ENCODE results near the gene AFF3. TPM values are rescaled to one million over a fixed set of nuclear protein-coding genes. Genes with fewer than 3 reads are reported as not detected.

The AFF3 gene
- total RNA-seq, 1 experiment from 2014 or later = not detected

- no peaks in the 10 kb centered on the region for H3F3A ChIP-seq (ENCODE audit: insufficient read depth, low read depth)
- peaks cover 65% of the 10 kb centered on the region for H3K27me3 ChIP-seq (ENCODE audit: insufficient read depth, low read depth)
- no peaks in the 10 kb centered on the region for H3K79me2 ChIP-seq (ENCODE audit: low read depth)
- no peaks in the 10 kb centered on the region for H4K20me1 ChIP-seq (ENCODE audit: insufficient read depth)
- H3K36me3 ChIP-seq (ENCODE audit: low read depth) = no peaks in the 10 kb centered on the region
- intact Hi-C loops (cut with micrococcal nuclease; ENCODE audit: unreplicated experiment) = no loop called here
- no peak overlapping the region for H3K4me2 ChIP-seq
- H3K27ac ChIP-seq = no peak overlapping the region
- no peak overlapping the region for H3K4me3 ChIP-seq
- no peaks in the 10 kb centered on the region for H3K4me1 ChIP-seq (replicated peaks; ENCODE audit: insufficient read depth)
- no peaks in the 10 kb centered on the region for H3K9me3 ChIP-seq (ENCODE audit: insufficient read depth, low read depth)
- no peak for DNase-seq
- BruUV-seq (replicated peaks) = no TSS peak
- no peaks in the 10 kb centered on the region for H3K9me2 ChIP-seq (ENCODE audit: insufficient read depth)
- POLR2A ChIA-PET (ENCODE audit: unreplicated experiment) = no interaction called here
- CTCF ChIA-PET = no interaction called here
- H2AFZ ChIP-seq = no peak overlapping the region
- TF ChIP-seq EZH2 (IDR thresholded peaks at IDR 0.05; ENCODE audit: low read depth) = no peak
Measured at GRCh38 chr2:100077935-100078334, 64.5 kb downstream of the AFF3 start.

- Histone ChIP-seq H2AFZ (no peak overlapping the region), H3K27ac (no peak overlapping the region), H3K4me1 (replicated peaks; ENCODE audit: insufficient read depth) (no peaks in the 10 kb centered on the region), H3K27me3 (ENCODE audit: insufficient read depth, low read depth) (peaks cover 70% of the 10 kb centered on the region), H3K9me2 (ENCODE audit: insufficient read depth) (no peaks in the 10 kb centered on the region), H3K4me2 (no peak overlapping the region), H3F3A (ENCODE audit: insufficient read depth, low read depth) (no peaks in the 10 kb centered on the region), H4K20me1 (ENCODE audit: insufficient read depth) (no peaks in the 10 kb centered on the region), H3K79me2 (ENCODE audit: low read depth) (no peaks in the 10 kb centered on the region), H3K36me3 (ENCODE audit: low read depth) (no peaks in the 10 kb centered on the region), H3K4me3 (no peak overlapping the region), H3K9me3 (ENCODE audit: insufficient read depth, low read depth) (no peaks in the 10 kb centered on the region)
- no TSS peak for BruUV-seq (replicated peaks)
- TF ChIP-seq EZH2 (IDR thresholded peaks at IDR 0.05; ENCODE audit: low read depth) (no peak), CTCF (conservative IDR thresholded peaks at IDR 0.05) (no peak)
- intact Hi-C loops (cut with micrococcal nuclease; ENCODE audit: unreplicated experiment) = no loop called here
- no peak for DNase-seq
- POLR2A ChIA-PET (ENCODE audit: unreplicated experiment) = no interaction called here
- CTCF ChIA-PET = no interaction called here
Measured at GRCh38 chr2:100077456-100077855, 64.9 kb downstream of the AFF3 start.

GRCh38 chr2:100075532-100075931 is 66.9 kb downstream of the AFF3 start:
- no peak overlapping the region for H3K4me3 ChIP-seq
- intact Hi-C loops (cut with micrococcal nuclease; ENCODE audit: unreplicated experiment) = no loop called here
- H3K36me3 ChIP-seq (ENCODE audit: low read depth) = no peaks in the 10 kb centered on the region
- BruUV-seq (replicated peaks) = no TSS peak
- peaks cover 87% of the 10 kb centered on the region for H3K27me3 ChIP-seq (ENCODE audit: insufficient read depth, low read depth)
- DNase-seq = no peak
- ChIA-PET POLR2A (ENCODE audit: unreplicated experiment) (no interaction called here), CTCF (no interaction called here)
- H2AFZ ChIP-seq = no peak overlapping the region
- no peaks in the 10 kb centered on the region for H3K79me2 ChIP-seq (ENCODE audit: low read depth)
- no peaks in the 10 kb centered on the region for H3K4me1 ChIP-seq (replicated peaks; ENCODE audit: insufficient read depth)
- no peak overlapping the region for H3K4me2 ChIP-seq
- no peaks in the 10 kb centered on the region for H3K9me2 ChIP-seq (ENCODE audit: insufficient read depth)
- H3K9me3 ChIP-seq (ENCODE audit: insufficient read depth, low read depth) = no peaks in the 10 kb centered on the region
- no peak for TF ChIP-seq CTCF (conservative IDR thresholded peaks at IDR 0.05)
- no peak for TF ChIP-seq EZH2 (IDR thresholded peaks at IDR 0.05; ENCODE audit: low read depth)
- no peaks in the 10 kb centered on the region for H3F3A ChIP-seq (ENCODE audit: insufficient read depth, low read depth)
- H3K27ac ChIP-seq = no peak overlapping the region
- H4K20me1 ChIP-seq (ENCODE audit: insufficient read depth) = no peaks in the 10 kb centered on the region

GRCh38 chr2:100073110-100073509 is 69.3 kb downstream of the AFF3 start:
- Histone ChIP-seq H3K4me3 (no peak overlapping the region), H2AFZ (no peak overlapping the region), H4K20me1 (ENCODE audit: insufficient read depth) (no peaks in the 10 kb centered on the region), H3K4me1 (replicated peaks; ENCODE audit: insufficient read depth) (no peaks in the 10 kb centered on the region), H3K27me3 (ENCODE audit: insufficient read depth, low read depth) (peaks cover 91% of the 10 kb centered on the region), H3F3A (ENCODE audit: insufficient read depth, low read depth) (no peaks in the 10 kb centered on the region), H3K36me3 (ENCODE audit: low read depth) (no peaks in the 10 kb centered on the region), H3K27ac (no peak overlapping the region), H3K4me2 (no peak overlapping the region), H3K9me2 (ENCODE audit: insufficient read depth) (no peaks in the 10 kb centered on the region), H3K79me2 (ENCODE audit: low read depth) (no peaks in the 10 kb centered on the region), H3K9me3 (ENCODE audit: insufficient read depth, low read depth) (no peaks in the 10 kb centered on the region)
- intact Hi-C loops (cut with micrococcal nuclease; ENCODE audit: unreplicated experiment) = no loop called here
- ChIA-PET CTCF (no interaction called here), POLR2A (ENCODE audit: unreplicated experiment) (no interaction called here)
- TF ChIP-seq CTCF (conservative IDR thresholded peaks at IDR 0.05) (no peak), EZH2 (IDR thresholded peaks at IDR 0.05; ENCODE audit: low read depth) (no peak)
- no TSS peak for BruUV-seq (replicated peaks)
- no peak for DNase-seq

All from PC-9 (cell line).